ENCODE results near the gene UNC5A. TPM values are rescaled to one million over a fixed set of nuclear protein-coding genes. Genes with fewer than 3 reads are reported as not detected.

The UNC5A gene
- total and polyA plus RNA-seq, 10 of the 15 experiments (the other 5 are each of a cell fraction or from before 2014, with no cell fraction given) = not detected

DNA sequence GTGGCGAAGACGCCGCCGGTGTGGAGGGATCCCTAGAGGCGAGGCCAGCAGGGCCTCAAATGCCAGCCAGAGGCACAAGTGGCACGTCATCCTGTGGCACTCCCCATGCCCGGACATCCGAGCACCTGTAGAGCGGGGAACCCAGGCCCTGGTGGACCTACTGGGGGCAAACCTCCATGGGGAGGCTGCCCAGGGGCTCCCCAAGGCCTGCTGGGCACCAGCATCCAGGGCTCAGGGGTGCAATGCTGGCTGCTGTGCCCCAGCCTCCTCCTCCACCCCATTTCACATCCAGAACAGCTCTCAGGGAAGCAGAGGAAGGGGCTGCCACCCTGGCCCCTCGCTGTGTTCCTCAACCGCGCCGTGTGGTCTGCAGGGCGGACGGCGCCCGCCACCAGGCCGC lies 45.2 kb downstream of the UNC5A start:
- ATAC-seq (no peak), DNase-seq (ENCODE audit: low read depth, low spot score) (no peak), FAIRE-seq (no peak)
- Histone ChIP-seq H3K4me1 (ENCODE audit: control insufficient read depth, insufficient read depth, low read length) (no peaks in the 10 kb centered on the region), H3K27me3 (replicated peaks in 1 of 2; ENCODE audit: control insufficient read depth in 2 of 2, insufficient read depth in 2 of 2, low read length in 1 of 2) (peaks cover 0 to 2% of the 10 kb centered on the region in 2 experiments; a peak in 3 of 4 replicates), H3K36me3 (ENCODE audit: control insufficient read depth in 2 of 2, insufficient read depth in 2 of 2, low read length in 1 of 2) (no peaks in the 10 kb centered on the region), H3K9ac (ENCODE audit: control insufficient read depth, insufficient read depth, low read length) (no peak overlapping the region), H3K4me2 (ENCODE audit: control insufficient read depth, insufficient read depth) (no peak overlapping the region), H3K4me3 (no peak overlapping the region), H3K27ac (ENCODE audit: control insufficient read depth, insufficient read depth) (no peak overlapping the region), H3K9me3 (replicated peaks; ENCODE audit: control insufficient read depth, insufficient read depth, low read length) (no peaks in the 10 kb centered on the region), H4K20me1 (ENCODE audit: control insufficient read depth, insufficient read depth) (no peaks in the 10 kb centered on the region), H3K79me2 (ENCODE audit: control insufficient read depth, insufficient read depth, low read length) (no peaks in the 10 kb centered on the region), H2AFZ (ENCODE audit: control insufficient read depth, low read depth, low read length) (no peak overlapping the region)
- in situ Hi-C loops (cut with MboI) (no loop called here), intact Hi-C loops (cut with micrococcal nuclease; ENCODE audit: unreplicated experiment) (no loop called here)
- 60% methylated on average over 17 of the region's 18 CpGs for WGBS (ENCODE audit: insufficient coverage, insufficient replicate concordance, low lambda C conversion rate, missing lambda C conversion rate)
- ChIA-PET RAD21 (ENCODE audit: unreplicated experiment) (no interaction called here), SMC1A (ENCODE audit: uncharacterized antibody, unreplicated experiment) (no interaction called here), POLR2A (no interaction called here), CTCF (no interaction called here)
- TF ChIP-seq SREBF1 (IDR thresholded peaks at IDR 0.05; ENCODE audit: low read length) (no peak), IKZF1 (conservative IDR thresholded peaks at IDR 0.05) (no peak), ETV6 (conservative IDR thresholded peaks at IDR 0.05 in 1 of 2, IDR thresholded peaks at IDR 0.05 in 1 of 2; ENCODE audit: borderline replicate concordance in 1 of 2, low read depth in 1 of 2) (no peak)
- no TSS peak for BruUV-seq (replicated peaks)

DNA sequence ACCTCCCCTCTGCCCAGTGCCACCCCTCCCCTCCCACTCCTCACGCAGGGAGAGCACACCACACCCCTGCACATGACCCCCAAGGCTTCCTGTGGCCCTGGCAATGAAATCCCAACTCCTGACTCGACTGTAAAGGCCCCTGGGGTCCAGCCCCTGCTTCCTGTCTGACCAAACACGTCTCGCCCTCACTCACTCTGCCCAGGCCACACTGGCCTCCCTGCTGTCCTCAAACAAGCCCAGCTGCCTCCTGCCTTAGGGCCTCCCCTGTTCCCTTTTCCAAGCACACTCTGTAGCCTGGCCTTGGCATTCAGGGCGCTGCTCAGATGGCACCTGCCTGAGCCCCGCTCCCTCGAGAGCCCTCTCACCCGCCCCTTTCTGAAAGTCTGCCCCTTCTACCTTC lies 46.4 kb downstream of the UNC5A start:
- ATAC-seq (no peak), DNase-seq (ENCODE audit: low read depth, low spot score) (no peak), FAIRE-seq (no peak)
- WGBS (ENCODE audit: insufficient coverage, insufficient replicate concordance, low lambda C conversion rate, missing lambda C conversion rate) = 5% methylated on average over 6 of the region's 8 CpGs
- H3K4me1 ChIP-seq (ENCODE audit: control insufficient read depth, insufficient read depth, low read length) = no peaks in the 10 kb centered on the region
- intact Hi-C loops (cut with micrococcal nuclease; ENCODE audit: unreplicated experiment) = no loop called here
- in situ Hi-C loops (cut with MboI) = no loop called here
- H3K9me3 ChIP-seq (replicated peaks; ENCODE audit: control insufficient read depth, insufficient read depth, low read length) = no peaks in the 10 kb centered on the region
- H3K9ac ChIP-seq (ENCODE audit: control insufficient read depth, insufficient read depth, low read length) = no peak overlapping the region
- SMC1A ChIA-PET (ENCODE audit: uncharacterized antibody, unreplicated experiment) = no interaction called here
- CTCF ChIA-PET = no interaction called here
- peaks cover 0 to 2% of the 10 kb centered on the region in 2 experiments; a peak in 3 of 4 replicates for H3K27me3 ChIP-seq (replicated peaks in 1 of 2; ENCODE audit: control insufficient read depth in 2 of 2, insufficient read depth in 2 of 2, low read length in 1 of 2)
- no peaks in the 10 kb centered on the region for H3K79me2 ChIP-seq (ENCODE audit: control insufficient read depth, insufficient read depth, low read length)
- POLR2A ChIA-PET = no interaction called here
- H3K27ac ChIP-seq (ENCODE audit: control insufficient read depth, insufficient read depth) = no peak overlapping the region
- no peak overlapping the region for H2AFZ ChIP-seq (ENCODE audit: control insufficient read depth, low read depth, low read length)
- RAD21 ChIA-PET (ENCODE audit: unreplicated experiment) = no interaction called here
- BruUV-seq (replicated peaks) = no TSS peak
- H3K4me2 ChIP-seq (ENCODE audit: control insufficient read depth, insufficient read depth) = no peak overlapping the region
- no peaks in the 10 kb centered on the region for H4K20me1 ChIP-seq (ENCODE audit: control insufficient read depth, insufficient read depth)
- H3K4me3 ChIP-seq = no peak overlapping the region
- H3K36me3 ChIP-seq (ENCODE audit: control insufficient read depth in 2 of 2, insufficient read depth in 2 of 2, low read length in 1 of 2) = no peaks in the 10 kb centered on the region
- TF ChIP-seq CREM (IDR thresholded peaks at IDR 0.05; ENCODE audit: low read depth) (no peak), ATF7 (IDR thresholded peaks at IDR 0.05; ENCODE audit: low read depth) (no peak), RAD51 (IDR thresholded peaks at IDR 0.05) (no peak), CBFB (IDR thresholded peaks at IDR 0.05; ENCODE audit: low read depth) (no peak), ZBED1 (IDR thresholded peaks at IDR 0.05; ENCODE audit: borderline replicate concordance) (no peak), POU2F2 (IDR thresholded peaks at IDR 0.05; ENCODE audit: borderline replicate concordance, low read depth, low read length) (no peak), NR2C1 (IDR thresholded peaks at IDR 0.05) (no peak), MTA2 (IDR thresholded peaks at IDR 0.05; ENCODE audit: low read depth) (no peak), RFX5 (IDR thresholded peaks at IDR 0.05; ENCODE audit: low read depth, low read length) (no peak), SPI1 (IDR thresholded peaks at IDR 0.05; ENCODE audit: borderline replicate concordance, insufficient read depth, low read depth, low read length) (no peak), NR2C2 (IDR thresholded peaks at IDR 0.05; ENCODE audit: borderline replicate concordance, control insufficient read depth, insufficient read length, low read depth) (no peak), TCF3 (IDR thresholded peaks at IDR 0.05; ENCODE audit: borderline replicate concordance, insufficient read depth, low read depth, low read length) (no peak), HDAC6 (IDR thresholded peaks at IDR 0.05; ENCODE audit: unreplicated experiment) (no peak), WRNIP1 (IDR thresholded peaks at IDR 0.05; ENCODE audit: borderline replicate concordance, low read depth, low read length) (no peak), SP1 (IDR thresholded peaks at IDR 0.05; ENCODE audit: low read depth, low read length) (no peak), RUNX3 (IDR thresholded peaks at IDR 0.05; ENCODE audit: low read length) (no peak), JUND (IDR thresholded peaks at IDR 0.05; ENCODE audit: low read depth, low read length) (no peak)
- TF ChIP-seq, protein P1, sequence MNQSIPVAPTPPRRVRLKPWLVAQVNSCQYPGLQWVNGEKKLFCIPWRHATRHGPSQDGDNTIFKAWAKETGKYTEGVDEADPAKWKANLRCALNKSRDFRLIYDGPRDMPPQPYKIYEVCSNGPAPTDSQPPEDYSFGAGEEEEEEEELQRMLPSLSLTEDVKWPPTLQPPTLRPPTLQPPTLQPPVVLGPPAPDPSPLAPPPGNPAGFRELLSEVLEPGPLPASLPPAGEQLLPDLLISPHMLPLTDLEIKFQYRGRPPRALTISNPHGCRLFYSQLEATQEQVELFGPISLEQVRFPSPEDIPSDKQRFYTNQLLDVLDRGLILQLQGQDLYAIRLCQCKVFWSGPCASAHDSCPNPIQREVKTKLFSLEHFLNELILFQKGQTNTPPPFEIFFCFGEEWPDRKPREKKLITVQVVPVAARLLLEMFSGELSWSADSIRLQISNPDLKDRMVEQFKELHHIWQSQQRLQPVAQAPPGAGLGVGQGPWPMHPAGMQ (IDR thresholded peaks at IDR 0.05; ENCODE audit: borderline replicate concordance) = no peak

Measured in GM12878 (cell line).